ENCODE measurements around the gene TECTA. TPM values are rescaled to one million over a fixed set of nuclear protein-coding genes. Genes with fewer than 3 reads are reported as not detected.
A peak's percentile ranks its signal among the peaks of the same experiment; 100 is the strongest.

TECTA gene
- 0.81 TPM for total RNA-seq

DNA sequence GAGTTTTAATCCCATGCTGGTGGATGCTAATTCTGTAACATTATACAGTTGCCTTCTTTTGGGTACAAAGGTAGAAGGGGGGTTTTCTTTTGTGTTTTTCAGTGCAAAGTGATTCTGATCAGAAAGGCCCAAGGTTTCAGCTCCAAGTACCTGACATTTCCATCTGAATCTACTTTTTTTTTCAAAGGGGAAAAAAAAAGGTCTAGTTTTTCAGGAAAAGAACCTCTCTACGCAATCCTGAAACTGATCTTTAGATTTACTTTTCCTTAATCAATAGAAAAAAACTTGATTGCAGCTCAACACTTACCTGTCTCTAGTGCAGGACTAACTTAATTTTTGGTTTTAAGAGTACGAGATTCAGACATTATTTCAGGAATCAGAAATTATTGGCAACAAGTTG is at the start of gene TECTA:
TSS of gene TECTA (plus strand) at position 301 of the 400 bp plus-strand sequence. CDS start 1,423 bp downstream, outside the sequence.
- no peak for DNase-seq (ENCODE audit: low read depth in 2 of 3, low spot score in 2 of 3)

GRCh38 chr11:121053244-121053643 is 47.8 kb upstream of the TECTA start:
- no peak for DNase-seq (ENCODE audit: low read depth in 2 of 3, low spot score in 2 of 3)

GRCh38 chr11:121054266-121054665 is 46.8 kb upstream of the TECTA start:
- no peak for DNase-seq (ENCODE audit: low read depth in 2 of 3, low spot score in 2 of 3)

- no peak for DNase-seq (ENCODE audit: low read depth in 2 of 3, low spot score in 2 of 3)
These were observed 46.0 kb upstream of the TECTA start for GRCh38 chr11:121055076-121055475.

- DNase-seq (ENCODE audit: low read depth in 2 of 3, low spot score in 2 of 3) = no peak
These were observed 43.1 kb upstream of the TECTA start for GRCh38 chr11:121057922-121058321.

DNA sequence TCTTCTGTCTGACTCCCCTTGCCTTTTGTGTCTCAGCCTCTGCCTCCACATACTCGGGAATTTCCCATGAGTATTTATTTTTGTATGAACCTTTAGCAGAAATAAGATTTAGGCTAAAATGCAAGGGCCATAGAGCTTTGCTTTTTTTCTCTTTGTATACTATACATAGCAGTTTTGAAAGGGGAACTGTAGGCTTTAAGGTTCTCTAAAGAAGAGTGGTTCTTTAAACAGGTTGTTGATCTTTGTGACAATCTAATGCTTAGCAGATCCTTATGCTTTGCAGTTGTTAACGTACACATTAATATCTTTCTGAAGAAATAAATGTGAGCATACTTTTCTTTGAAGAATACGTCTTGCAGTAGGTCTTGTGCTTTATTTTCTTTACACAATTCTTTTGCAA is 42.1 kb upstream of the TECTA start:
- no peak for DNase-seq (ENCODE audit: low read depth in 2 of 3, low spot score in 2 of 3)

GRCh38 chr11:121059605-121060004 is 41.4 kb upstream of the TECTA start:
- no peak for DNase-seq (ENCODE audit: low read depth in 2 of 3, low spot score in 2 of 3)

- no peak for DNase-seq (ENCODE audit: low read depth in 2 of 3, low spot score in 2 of 3)
These were observed 37.3 kb upstream of the TECTA start for GRCh38 chr11:121063728-121064127.

DNA sequence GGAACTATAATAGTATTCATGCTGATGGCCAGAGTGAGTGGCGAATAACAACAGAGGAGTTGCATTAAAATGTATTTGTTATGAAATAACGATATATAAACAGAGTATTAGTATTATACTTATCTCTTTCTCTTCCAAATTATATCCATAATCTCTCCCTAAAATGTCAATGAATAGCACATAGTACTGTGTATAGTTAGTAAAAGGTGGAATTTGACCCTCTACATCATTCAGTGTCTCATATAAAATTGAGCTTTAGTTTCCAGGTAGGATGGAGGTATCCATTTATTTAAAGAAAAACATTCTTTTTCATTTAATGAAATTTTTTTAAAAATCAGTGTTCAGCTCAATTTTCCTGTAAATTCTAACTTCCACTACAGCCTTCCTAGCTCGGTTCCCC is 34.4 kb upstream of the TECTA start:
- no peak for DNase-seq (ENCODE audit: low read depth in 2 of 3, low spot score in 2 of 3)

- DNase-seq (ENCODE audit: low read depth in 2 of 3, low spot score in 2 of 3) = no peak
These were observed 34.0 kb upstream of the TECTA start for GRCh38 chr11:121067026-121067425.

GRCh38 chr11:121067453-121067852 is 33.6 kb upstream of the TECTA start:
- no peak for DNase-seq (ENCODE audit: low read depth in 2 of 3, low spot score in 2 of 3)

GRCh38 chr11:121067962-121068647 is 32.9 kb upstream of the TECTA start:
- no peak for DNase-seq (ENCODE audit: low read depth in 2 of 3, low spot score in 2 of 3)

DNA sequence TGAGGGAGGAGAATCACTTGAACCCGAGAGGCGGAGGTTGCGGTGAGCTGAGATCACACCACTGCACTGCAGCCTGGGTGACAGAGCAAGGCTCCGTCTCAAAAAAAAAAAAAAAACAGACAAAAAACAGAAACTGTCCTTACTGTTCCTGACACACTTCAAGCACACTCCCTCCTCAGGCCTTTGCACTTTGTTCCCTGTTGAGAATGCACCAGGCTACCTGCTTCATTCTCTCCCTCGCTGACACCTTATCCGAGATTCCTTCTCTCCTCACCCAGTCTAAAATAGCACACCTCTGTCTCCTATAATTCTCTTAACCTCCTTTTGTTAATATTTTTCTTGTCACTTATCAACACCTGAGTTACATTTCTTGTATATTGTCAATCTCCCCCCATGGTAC is 32.3 kb upstream of the TECTA start:
- DNase-seq (ENCODE audit: low read depth in 2 of 3, low spot score in 2 of 3) = no peak

- DNase-seq (ENCODE audit: low read depth in 2 of 3, low spot score in 2 of 3) = peak in 1 of 3 donors; percentile 24
These were observed 29.8 kb upstream of the TECTA start for GRCh38 chr11:121070951-121071845.

- DNase-seq (ENCODE audit: low read depth in 2 of 3, low spot score in 2 of 3) = no peak
These were observed 29.1 kb upstream of the TECTA start for GRCh38 chr11:121071846-121072450.

DNA sequence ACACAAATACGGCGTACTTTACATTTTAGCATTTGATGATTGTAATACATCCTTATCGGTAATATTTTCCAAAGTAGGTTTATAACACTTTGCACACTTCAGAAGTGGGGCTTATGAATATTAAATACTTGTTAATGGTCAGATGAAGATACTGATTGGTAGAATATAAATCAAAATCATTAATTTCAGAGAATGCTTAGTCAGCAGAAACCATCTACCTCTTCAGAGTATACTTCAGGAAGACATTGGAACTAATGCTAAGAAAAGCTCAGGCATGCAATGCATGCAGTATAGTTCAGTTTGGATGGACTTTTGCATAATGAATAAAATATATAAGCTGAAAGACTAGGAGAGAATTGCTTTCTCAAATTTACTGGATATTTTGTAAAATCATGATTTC is 19.7 kb upstream of the TECTA start:
- no peak for DNase-seq (ENCODE audit: low read depth in 2 of 3, low spot score in 2 of 3)

DNA sequence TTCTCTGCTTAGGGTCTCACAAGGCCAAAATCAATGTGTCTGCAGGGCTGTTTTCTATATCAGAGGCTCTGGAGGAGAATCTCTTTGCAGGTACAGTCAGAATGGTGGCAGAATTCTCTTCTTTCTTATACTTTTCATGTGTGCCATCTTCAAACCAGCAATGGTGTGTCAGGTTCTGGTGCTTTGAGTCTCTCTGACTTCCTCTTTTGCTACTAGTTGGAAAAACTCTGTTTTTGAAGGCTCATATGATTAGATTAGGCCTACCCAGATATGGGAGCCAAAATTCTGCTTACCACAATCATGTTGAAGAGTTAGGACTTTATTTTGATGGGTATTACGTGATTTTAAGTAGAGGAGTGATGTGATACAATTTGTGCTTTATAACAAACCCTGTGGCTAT is 18.8 kb upstream of the TECTA start:
- no peak for DNase-seq (ENCODE audit: low read depth in 2 of 3, low spot score in 2 of 3)

DNA sequence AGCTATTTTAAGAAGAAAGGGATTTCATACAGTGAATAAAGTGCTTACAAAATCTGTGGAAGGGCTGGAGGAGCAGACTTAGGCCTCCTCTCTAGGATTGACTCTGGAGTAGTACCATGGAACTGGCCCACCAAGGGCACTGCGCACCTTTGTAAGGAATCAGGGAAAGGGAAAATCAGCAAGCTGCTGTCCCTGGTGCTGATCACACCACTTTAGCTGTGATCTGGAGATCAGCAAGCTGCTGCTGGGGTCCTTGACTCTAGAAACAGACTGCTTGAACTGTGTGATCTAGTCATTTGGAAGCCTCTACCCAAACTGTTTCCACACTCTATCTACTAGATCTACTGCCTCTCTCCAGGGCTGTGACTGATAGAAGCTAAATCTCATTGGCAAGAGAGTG is 18.4 kb upstream of the TECTA start:
- no peak for DNase-seq (ENCODE audit: low read depth in 2 of 3, low spot score in 2 of 3)

GRCh38 chr11:121086866-121087265 is 14.2 kb upstream of the TECTA start:
- no peak for DNase-seq (ENCODE audit: low read depth in 2 of 3, low spot score in 2 of 3)

DNA sequence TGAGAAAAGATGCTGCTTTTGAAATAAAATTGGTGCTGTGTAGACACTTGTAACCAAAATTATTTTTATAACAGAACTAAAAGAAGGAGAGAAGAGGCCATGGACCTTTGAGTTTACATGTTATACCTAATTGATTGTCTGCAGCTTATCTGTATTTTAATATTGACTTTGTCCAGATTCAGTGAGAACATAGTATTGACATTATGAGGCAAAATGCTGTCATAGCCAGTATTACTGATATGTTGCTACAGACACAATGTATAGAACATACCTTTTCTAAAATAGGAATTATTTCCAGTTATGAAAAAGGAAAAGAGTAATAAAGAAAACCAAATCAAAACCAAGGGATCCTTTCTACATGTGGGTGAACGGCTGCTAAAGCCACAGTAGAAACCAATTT is 11.5 kb upstream of the TECTA start:
- no peak for DNase-seq (ENCODE audit: low read depth in 2 of 3, low spot score in 2 of 3)

- DNase-seq (ENCODE audit: low read depth in 2 of 3, low spot score in 2 of 3) = no peak
These were observed 10.8 kb upstream of the TECTA start for GRCh38 chr11:121090145-121090721.
